HUES64 (cell line): Measurements from ENCODE around the gene HOXA13.

ENCODE experiments used
- H3K27ac ChIP-seq: 2 replicates; pipeline ENCODE4 v1.7.0; 2013; ENCODE audit warnings: low read depth, low read length, inconsistent platforms
- H3K27me3 ChIP-seq: 2 replicates; pipeline ENCODE4 v1.6.1; 2013; ENCODE audit warnings: mild to moderate bottlenecking, low read length; ENCODE audit not compliant: insufficient read depth
- H3K36me3 ChIP-seq: 2 replicates; pipeline ENCODE4 v1.6.1; 2013; ENCODE audit warnings: mild to moderate bottlenecking, low read length; ENCODE audit not compliant: insufficient read depth
- H3K4me1 ChIP-seq: 2 replicates; pipeline ENCODE4 v1.6.1; 2013; ENCODE audit warnings: mild to moderate bottlenecking, low read length, moderate library complexity; ENCODE audit not compliant: insufficient read depth
- H3K4me3 ChIP-seq: 2 replicates; pipeline ENCODE4 v1.5.1; 2013; ENCODE audit warnings: mild to moderate bottlenecking, low read length, moderate library complexity
- H3K9ac ChIP-seq: 2 replicates; pipeline ENCODE4 v1.6.1; 2013; ENCODE audit warnings: mild to moderate bottlenecking, low read depth, low read length
- H3K9me3 ChIP-seq: 2 replicates; pipeline ENCODE4 v1.6.1; 2013; ENCODE audit warnings: low read depth, low read length; ENCODE audit not compliant: insufficient read depth
- WGBS: fragments of 150-250, 120-280 bp; methylation state at CpG from one replicate; pipeline ENCODE4 v1.1.7; 2013; ENCODE audit warnings: missing lambda C conversion rate; 5-methylcytosine and 5-hydroxymethylcytosine counted together

HOXA13 gene

GRCh38 chr7:27180431-27181420 is 19.2 kb downstream of the HOXA13 start:
- no peak overlapping the region for H3K9ac ChIP-seq
- H3K9me3 ChIP-seq: no peaks in the 10 kb centered on the region; the same call in 1 of the 2 replicates
- H3K4me3 ChIP-seq: no peak overlapping the region
- peaks cover 20% of the 10 kb centered on the region for H3K4me1 ChIP-seq
- 40% methylated on average over 12 of the region's 12 CpGs for WGBS
- peaks cover 100% of the 10 kb centered on the region for H3K27me3 ChIP-seq
- no peak overlapping the region for H3K27ac ChIP-seq
- no peaks in the 10 kb centered on the region for H3K36me3 ChIP-seq

GRCh38 chr7:27179503-27180430 is 20.1 kb downstream of the HOXA13 start:
- Histone ChIP-seq H3K36me3 (no peaks in the 10 kb centered on the region), H3K9ac (no peak overlapping the region), H3K27ac (no peak overlapping the region), H3K27me3 (peaks cover 100% of the 10 kb centered on the region), H3K4me1 (peaks cover 20% of the 10 kb centered on the region), H3K9me3 (no peaks in the 10 kb centered on the region; the same call in 1 of the 2 replicates), H3K4me3 (no peak overlapping the region)
- WGBS: 4% methylated on average over 56 of the region's 56 CpGs

GRCh38 chr7:27179030-27179429 is 20.9 kb downstream of the HOXA13 start:
- WGBS: 8% methylated on average over 14 of the region's 14 CpGs
- H3K9me3 ChIP-seq: no peaks in the 10 kb centered on the region; the same call in 1 of the 2 replicates
- H3K27ac ChIP-seq: no peak overlapping the region
- H3K9ac ChIP-seq: no peak overlapping the region
- H3K4me1 ChIP-seq: peaks cover 20% of the 10 kb centered on the region
- peaks cover 100% of the 10 kb centered on the region for H3K27me3 ChIP-seq
- no peak overlapping the region for H3K4me3 ChIP-seq
- H3K36me3 ChIP-seq: no peaks in the 10 kb centered on the region

- Histone ChIP-seq H3K36me3 (no peaks in the 10 kb centered on the region), H3K27me3 (peaks cover 100% of the 10 kb centered on the region), H3K9ac (no peak overlapping the region), H3K27ac (no peak overlapping the region), H3K4me1 (peaks cover 14% of the 10 kb centered on the region), H3K4me3 (no peak overlapping the region), H3K9me3 (no peaks in the 10 kb centered on the region; the same call in 1 of the 2 replicates)
- 20% methylated on average over 5 of the region's 6 CpGs for whole genome bisulfite sequencing
These were observed 21.5 kb downstream of the HOXA13 start for GRCh38 chr7:27178366-27178765.

DNA sequence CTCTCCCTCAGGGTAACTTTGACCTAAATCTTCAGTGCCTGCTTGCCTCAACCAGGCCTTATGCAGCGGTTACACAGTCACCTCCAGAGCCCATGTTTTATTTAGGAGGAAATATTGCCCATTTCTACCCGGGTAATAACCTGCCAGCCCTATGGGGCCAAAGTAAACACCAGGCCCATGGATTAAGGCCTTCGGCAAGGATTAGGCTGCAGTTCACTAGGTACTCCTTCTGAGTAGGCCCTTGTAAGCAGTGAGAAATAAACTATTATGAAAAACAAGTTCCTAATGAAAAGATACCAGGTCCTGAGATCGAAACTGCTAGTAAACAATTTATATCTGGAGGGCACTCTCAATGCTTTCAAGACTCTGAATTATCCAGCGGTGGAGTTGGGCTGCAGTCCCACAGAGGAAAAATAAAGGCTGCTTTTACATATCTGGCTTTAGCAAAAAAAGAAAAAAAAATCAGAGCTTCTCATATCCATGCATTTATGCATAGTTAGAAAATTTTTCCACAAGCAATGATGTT is 22.0 kb downstream of the HOXA13 start:
- no peak overlapping the region for H3K27ac ChIP-seq
- peaks cover 100% of the 10 kb centered on the region for H3K27me3 ChIP-seq

DNA sequence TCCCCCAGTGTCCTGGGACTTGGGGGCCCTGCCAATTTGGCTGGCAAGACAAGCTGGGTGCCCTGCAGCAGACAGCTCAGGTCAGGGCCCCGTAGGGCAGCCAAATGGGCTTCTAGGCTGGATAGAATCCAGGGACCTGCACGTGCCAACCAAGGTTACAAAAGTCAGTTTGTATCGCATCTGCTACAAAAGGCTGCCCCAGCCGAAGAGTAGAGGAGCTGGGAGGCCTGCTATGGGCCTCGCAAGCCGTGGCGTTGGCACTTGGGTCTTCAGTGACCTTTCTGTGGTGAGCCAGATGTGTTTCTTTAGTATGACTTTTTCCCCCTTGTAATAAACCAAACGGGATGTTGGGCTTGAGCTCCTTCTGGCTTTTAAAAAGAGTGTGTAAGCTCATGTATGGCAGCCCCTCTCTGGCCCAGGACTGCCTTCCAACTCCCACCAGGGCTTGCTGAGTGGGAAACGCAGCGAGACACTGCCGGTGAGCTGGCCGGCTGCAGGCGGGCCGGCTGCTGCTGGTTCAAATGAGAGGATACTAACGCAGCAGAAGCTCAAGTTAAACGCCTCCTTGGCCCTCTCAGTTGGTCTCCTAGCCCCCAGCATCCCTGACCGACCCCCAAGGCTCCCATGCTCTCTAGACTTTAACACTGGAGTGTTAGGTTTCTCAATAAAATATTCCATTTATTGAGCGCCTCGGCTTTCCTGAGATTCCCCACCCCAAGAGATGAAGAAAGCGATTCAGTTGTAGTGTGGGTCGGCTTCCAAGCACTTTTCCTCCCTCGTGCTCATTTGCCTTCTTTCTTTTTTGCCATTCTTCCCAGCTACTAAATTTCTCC is 22.7 kb downstream of the HOXA13 start:
- H3K27me3 ChIP-seq: peaks cover 100% of the 10 kb centered on the region
- WGBS: 21% methylated on average over 22 of the region's 22 CpGs
- no peak overlapping the region for H3K27ac ChIP-seq

More for the DNA sequence above, 22.0 kb downstream of the HOXA13 start:
- no peaks in the 10 kb centered on the region for H3K36me3 ChIP-seq
- H3K4me1 ChIP-seq: peaks cover 8% of the 10 kb centered on the region; the same call in 1 of the 2 replicates
- H3K4me3 ChIP-seq: no peak overlapping the region
- H3K9me3 ChIP-seq: no peaks in the 10 kb centered on the region; the same call in 1 of the 2 replicates
- WGBS: 34% methylated on average over 5 of the region's 5 CpGs
- no peak overlapping the region for H3K9ac ChIP-seq

DNA sequence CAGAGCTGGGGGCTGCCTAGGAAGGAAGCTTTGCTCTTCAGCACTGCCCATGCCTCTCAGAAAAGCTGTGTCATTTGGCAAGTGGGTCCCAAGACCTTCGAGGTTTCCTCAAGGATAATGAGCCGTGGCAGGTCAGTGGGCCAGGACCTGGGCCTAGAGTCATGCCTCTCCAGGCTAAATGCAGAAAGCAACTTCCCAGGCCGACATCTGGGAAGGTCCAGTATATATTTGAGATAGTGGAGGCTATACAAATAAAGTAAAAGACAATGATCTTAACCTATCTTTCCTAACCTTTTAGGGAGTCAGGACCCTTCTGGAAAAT is 23.4 kb downstream of the HOXA13 start:
- H3K9ac ChIP-seq: no peak overlapping the region
- H3K4me3 ChIP-seq: no peak overlapping the region
- no peak overlapping the region for H3K27ac ChIP-seq
- H3K9me3 ChIP-seq: no peaks in the 10 kb centered on the region; the same call in 1 of the 2 replicates
- 64% methylated on average over 3 of the region's 3 CpGs for WGBS
- peaks cover 7% of the 10 kb centered on the region; the same call in 1 of the 2 replicates for H3K4me1 ChIP-seq
- peaks cover 100% of the 10 kb centered on the region for H3K27me3 ChIP-seq
- H3K36me3 ChIP-seq: no peaks in the 10 kb centered on the region

More for the DNA sequence above, 22.7 kb downstream of the HOXA13 start:
- no peak overlapping the region for H3K9ac ChIP-seq
- peaks cover 7% of the 10 kb centered on the region; the same call in 1 of the 2 replicates for H3K4me1 ChIP-seq
- no peaks in the 10 kb centered on the region; the same call in 1 of the 2 replicates for H3K9me3 ChIP-seq
- no peaks in the 10 kb centered on the region for H3K36me3 ChIP-seq
- H3K4me3 ChIP-seq: no peak overlapping the region

DNA sequence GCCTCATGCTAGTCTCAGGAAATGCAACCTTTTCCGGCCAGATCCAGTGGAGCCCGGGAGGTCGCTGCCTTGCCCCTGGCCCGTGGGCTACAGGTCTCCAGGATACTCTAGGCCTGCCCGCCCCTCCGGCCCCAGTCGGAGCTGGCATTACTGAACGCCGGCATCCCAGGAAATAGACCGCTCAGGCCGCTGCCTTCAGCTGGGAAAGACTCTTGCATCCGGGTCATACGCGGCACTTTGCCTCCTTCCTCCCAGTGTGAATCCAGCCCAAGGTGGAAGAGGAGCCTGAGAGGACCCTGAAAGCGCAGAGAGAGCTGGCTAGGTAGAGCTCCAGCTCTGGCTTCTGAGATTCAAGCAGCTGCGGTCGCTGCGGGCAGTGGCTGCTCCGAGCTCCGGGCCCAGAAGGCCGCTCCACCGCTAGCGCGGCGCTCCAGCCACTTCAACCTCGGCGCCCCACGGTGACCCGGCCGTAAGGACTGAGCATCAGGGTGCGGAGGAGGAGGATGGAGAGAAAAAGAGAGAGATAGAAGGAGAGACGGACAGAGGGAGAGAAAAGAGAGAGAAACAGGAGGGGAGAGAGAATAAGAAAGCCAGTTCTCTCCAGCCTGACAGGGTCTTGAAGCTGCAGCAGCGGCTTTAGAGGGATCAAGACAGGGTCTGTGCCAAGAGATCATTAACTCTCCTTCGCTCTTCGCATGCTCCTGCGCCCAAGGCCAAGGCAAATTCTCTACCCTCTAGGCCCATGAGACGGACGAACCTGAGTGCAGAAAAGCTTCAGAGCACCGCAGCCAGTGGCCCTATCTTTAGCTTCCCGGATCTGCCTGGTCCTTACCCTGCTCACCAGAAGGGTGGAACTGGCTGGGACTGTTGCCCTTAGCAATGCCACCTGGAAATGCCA is 24.0 kb downstream of the HOXA13 start:
- no peak overlapping the region for H3K27ac ChIP-seq
- peaks cover 3% of the 10 kb centered on the region; the same call in 1 of the 2 replicates for H3K9me3 ChIP-seq
- 9% methylated on average over 40 of the region's 40 CpGs for WGBS
- H3K9ac ChIP-seq: no peak overlapping the region
- H3K4me1 ChIP-seq: peaks cover 7% of the 10 kb centered on the region; the same call in 1 of the 2 replicates
- H3K4me3 ChIP-seq: no peak overlapping the region
- H3K36me3 ChIP-seq: no peaks in the 10 kb centered on the region
- peaks cover 100% of the 10 kb centered on the region for H3K27me3 ChIP-seq

DNA sequence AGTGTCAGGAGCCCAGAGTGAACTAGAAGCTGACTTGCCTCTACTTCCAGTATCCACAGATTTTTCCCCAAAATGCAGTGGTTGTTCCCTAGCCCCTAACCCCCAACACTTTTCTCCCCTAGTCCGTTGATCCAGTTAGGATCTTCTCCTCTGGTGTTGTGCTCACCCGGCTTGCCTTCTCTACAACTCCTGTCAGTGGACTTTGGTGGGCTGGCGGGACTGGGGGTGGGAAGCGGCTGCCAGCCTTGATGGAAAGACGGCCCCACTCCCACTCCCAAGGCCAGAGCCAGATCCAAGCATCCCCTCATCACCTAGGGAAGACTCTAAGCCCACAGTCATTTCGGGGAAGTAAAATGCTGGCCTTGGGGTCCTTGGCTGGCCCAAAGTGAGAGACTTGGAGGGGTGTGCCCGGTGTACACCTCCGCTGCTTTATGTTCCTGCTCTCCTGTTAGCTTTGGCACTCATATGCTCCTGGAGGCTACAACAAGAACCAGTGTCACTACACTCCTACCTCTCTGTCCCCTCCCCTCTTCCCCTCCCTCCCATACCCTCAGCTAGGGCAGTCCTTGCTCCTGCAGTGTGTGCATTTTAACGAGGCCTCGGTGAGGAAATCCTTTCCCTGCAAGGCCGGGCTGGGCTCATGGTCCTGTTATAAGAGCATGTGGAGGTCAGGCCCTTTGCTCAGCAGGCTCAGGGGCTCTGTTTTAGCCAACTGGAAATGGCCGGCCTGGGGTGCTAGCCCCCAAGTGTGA is 24.8 kb downstream of the HOXA13 start:
- peaks cover 3% of the 10 kb centered on the region; the same call in 1 of the 2 replicates for H3K9me3 ChIP-seq
- 20% methylated on average over 12 of the region's 12 CpGs for WGBS
- peaks cover 100% of the 10 kb centered on the region for H3K27me3 ChIP-seq
- no peak overlapping the region for H3K4me3 ChIP-seq
- no peak overlapping the region for H3K9ac ChIP-seq
- H3K36me3 ChIP-seq: no peaks in the 10 kb centered on the region
- H3K4me1 ChIP-seq: peaks cover 7% of the 10 kb centered on the region; the same call in 1 of the 2 replicates
- no peak overlapping the region for H3K27ac ChIP-seq
